ENCODE results near the gene PSPN.
"Not testable (repeated sequence)": the region's sequence is repeated elsewhere in the genome, so short reads cannot be mapped to it uniquely, and the experiment has no call there.

PSPN gene

DNA sequence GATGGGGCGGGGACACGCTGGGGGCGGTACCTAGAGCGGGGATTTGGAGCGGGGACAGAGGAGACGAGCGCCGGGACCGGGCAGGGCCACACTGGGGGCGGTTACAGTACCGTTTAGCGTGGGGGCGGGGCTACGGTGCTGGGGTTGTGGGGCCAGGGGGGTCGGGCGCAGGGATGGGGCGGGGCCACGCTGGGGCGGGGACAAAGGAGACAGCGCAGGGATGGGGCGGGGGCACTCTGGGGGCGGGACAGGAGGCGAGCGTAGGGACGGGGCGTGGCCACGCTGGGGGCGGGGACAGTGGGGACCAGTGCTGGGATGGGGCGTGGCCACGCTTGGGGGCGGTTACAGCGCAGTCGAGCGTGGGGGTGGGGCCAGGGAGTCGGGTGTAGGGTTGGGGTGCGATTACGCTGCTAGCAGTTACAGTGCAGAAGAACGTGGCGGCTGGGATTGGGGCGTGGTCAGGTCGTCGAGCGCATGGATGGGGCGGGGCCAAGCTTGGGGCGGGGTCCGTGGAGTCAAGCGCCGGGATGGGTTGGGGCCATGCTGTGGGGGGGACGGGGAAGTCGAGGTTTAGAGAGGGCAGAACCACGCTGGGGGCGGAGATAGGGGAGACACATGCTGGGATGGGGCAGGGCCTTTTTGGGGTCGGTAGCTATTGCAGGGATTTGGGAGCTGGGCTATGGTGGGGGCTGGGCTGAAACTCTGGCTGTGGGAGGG lies 2.5 kb downstream of the PSPN start:
- peak overlapping the region; percentile 100 for H3K27ac ChIP-seq
- H3K9me3 ChIP-seq: no peaks in the 10 kb centered on the region
- TF ChIP-seq, protein P1, sequence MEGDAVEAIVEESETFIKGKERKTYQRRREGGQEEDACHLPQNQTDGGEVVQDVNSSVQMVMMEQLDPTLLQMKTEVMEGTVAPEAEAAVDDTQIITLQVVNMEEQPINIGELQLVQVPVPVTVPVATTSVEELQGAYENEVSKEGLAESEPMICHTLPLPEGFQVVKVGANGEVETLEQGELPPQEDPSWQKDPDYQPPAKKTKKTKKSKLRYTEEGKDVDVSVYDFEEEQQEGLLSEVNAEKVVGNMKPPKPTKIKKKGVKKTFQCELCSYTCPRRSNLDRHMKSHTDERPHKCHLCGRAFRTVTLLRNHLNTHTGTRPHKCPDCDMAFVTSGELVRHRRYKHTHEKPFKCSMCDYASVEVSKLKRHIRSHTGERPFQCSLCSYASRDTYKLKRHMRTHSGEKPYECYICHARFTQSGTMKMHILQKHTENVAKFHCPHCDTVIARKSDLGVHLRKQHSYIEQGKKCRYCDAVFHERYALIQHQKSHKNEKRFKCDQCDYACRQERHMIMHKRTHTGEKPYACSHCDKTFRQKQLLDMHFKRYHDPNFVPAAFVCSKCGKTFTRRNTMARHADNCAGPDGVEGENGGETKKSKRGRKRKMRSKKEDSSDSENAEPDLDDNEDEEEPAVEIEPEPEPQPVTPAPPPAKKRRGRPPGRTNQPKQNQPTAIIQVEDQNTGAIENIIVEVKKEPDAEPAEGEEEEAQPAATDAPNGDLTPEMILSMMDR (IDR thresholded peaks at IDR 0.05): no peak
- H3K4me3 ChIP-seq (ENCODE audit: low read depth in 1 of 2, low read length in 1 of 2): peak overlapping the region; percentile 94 to 100
- no peaks in the 10 kb centered on the region for H3K27me3 ChIP-seq
- H3K36me3 ChIP-seq: peaks cover 10% of the 10 kb centered on the region
- peaks cover 12 to 25% of the 10 kb centered on the region in 2 experiments for H3K4me1 ChIP-seq (ENCODE audit: control insufficient read depth in 1 of 2, insufficient read depth in 1 of 2, low read depth in 1 of 2, low read length in 1 of 2)

- H3K27ac ChIP-seq: peak within 1 kb of the TSS; percentile 100
- TF ChIP-seq, protein P1 (IDR thresholded peaks at IDR 0.05): no peak
Measured at GRCh38 chr19:6372594-6373095, 3.1 kb downstream of the PSPN start, which contains the start of gene ALKBH7. Gene ALKBH7 (plus strand): TSS chr19:6372794. CDS start chr19:6372821, 27 bp downstream.

GRCh38 chr19:6364353-6364752 lies 11.4 kb downstream of the PSPN start:
- TF ChIP-seq, protein P1 (IDR thresholded peaks at IDR 0.05): no peak
- Histone ChIP-seq H3K4me3 (ENCODE audit: low read depth in 1 of 2, low read length in 1 of 2) (no peak overlapping the region), H3K4me1 (ENCODE audit: control insufficient read depth in 1 of 2, insufficient read depth in 1 of 2, low read depth in 1 of 2, low read length in 1 of 2) (peaks cover 19 to 33% of the 10 kb centered on the region in 2 experiments), H3K27ac (no peak overlapping the region), H3K27me3 (no peaks in the 10 kb centered on the region), H3K9me3 (no peaks in the 10 kb centered on the region), H3K36me3 (peaks cover 19% of the 10 kb centered on the region)

More at GRCh38 chr19:6372594-6373095, 3.1 kb downstream of the PSPN start, which contains the start of gene ALKBH7:
- Histone ChIP-seq H3K27me3 (no peaks in the 10 kb centered on the region), H3K9me3 (no peaks in the 10 kb centered on the region), H3K36me3 (peaks cover 10% of the 10 kb centered on the region), H3K4me1 (ENCODE audit: control insufficient read depth in 1 of 2, insufficient read depth in 1 of 2, low read depth in 1 of 2, low read length in 1 of 2) (peaks cover 12 to 25% of the 10 kb centered on the region in 2 experiments), H3K4me3 (ENCODE audit: low read depth in 1 of 2, low read length in 1 of 2) (peak within 1 kb of the TSS; percentile 94 to 100)

- H3K36me3 ChIP-seq: peaks cover 9% of the 10 kb centered on the region
- no peaks in the 10 kb centered on the region for H3K9me3 ChIP-seq
- no peaks in the 10 kb centered on the region for H3K27me3 ChIP-seq
- H3K4me3 ChIP-seq (ENCODE audit: low read depth in 1 of 2, low read length in 1 of 2): peak overlapping the region; percentile 80 to 99
- TF ChIP-seq, protein P1 (IDR thresholded peaks at IDR 0.05): no peak
- peaks cover 19 to 25% of the 10 kb centered on the region in 2 experiments for H3K4me1 ChIP-seq (ENCODE audit: control insufficient read depth in 1 of 2, insufficient read depth in 1 of 2, low read depth in 1 of 2, low read length in 1 of 2)
- H3K27ac ChIP-seq: peak overlapping the region; percentile 31
Measured at GRCh38 chr19:6362351-6362801, 13.4 kb downstream of the PSPN start.

DNA sequence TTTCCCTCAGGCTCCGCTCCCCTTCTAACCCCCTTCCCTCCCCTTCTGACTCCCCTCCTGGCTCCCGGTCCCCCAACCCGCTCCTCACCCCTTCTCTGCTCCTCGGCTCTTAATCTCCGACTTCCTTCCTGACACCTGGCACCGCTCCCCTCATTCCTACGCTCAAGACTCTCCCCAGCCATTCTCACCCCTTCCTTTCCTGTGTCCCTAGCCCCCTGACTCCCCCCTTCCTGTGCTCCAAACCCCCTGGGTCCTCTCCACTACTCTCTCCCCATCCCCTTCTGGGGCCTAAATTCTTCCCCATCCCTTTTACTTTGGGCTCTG lies 13.7 kb downstream of the PSPN start:
- TF ChIP-seq, protein P1 (IDR thresholded peaks at IDR 0.05): no peak

GRCh38 chr19:6360857-6361216 lies 14.9 kb downstream of the PSPN start:
- peak overlapping the region; percentile 80 to 99 for H3K4me3 ChIP-seq (ENCODE audit: low read depth in 1 of 2, low read length in 1 of 2)
- not testable (repeated sequence) for H3K36me3 ChIP-seq, H3K27me3 ChIP-seq, H3K9me3 ChIP-seq
- peaks cover 19 to 22% of the 10 kb centered on the region in 2 experiments for H3K4me1 ChIP-seq (ENCODE audit: control insufficient read depth in 1 of 2, insufficient read depth in 1 of 2, low read depth in 1 of 2, low read length in 1 of 2)
- H3K27ac ChIP-seq: peak overlapping the region; percentile 70

More for the DNA sequence above, 13.7 kb downstream of the PSPN start:
- Histone ChIP-seq H3K27ac (peak overlapping the region; percentile 70), H3K9me3 (no peaks in the 10 kb centered on the region), H3K4me1 (ENCODE audit: control insufficient read depth in 1 of 2, insufficient read depth in 1 of 2, low read depth in 1 of 2, low read length in 1 of 2) (peaks cover 19 to 25% of the 10 kb centered on the region in 2 experiments), H3K27me3 (no peaks in the 10 kb centered on the region), H3K4me3 (ENCODE audit: low read depth in 1 of 2, low read length in 1 of 2) (peak overlapping the region; percentile 80 to 99), H3K36me3 (peaks cover 9% of the 10 kb centered on the region)

GRCh38 chr19:6360445-6360844 lies 15.3 kb downstream of the PSPN start:
- not testable (repeated sequence) for H3K27me3 ChIP-seq; H3K27ac ChIP-seq; H3K4me3 ChIP-seq (ENCODE audit: low read depth in 1 of 2, low read length in 1 of 2); H3K36me3 ChIP-seq; H3K9me3 ChIP-seq
- H3K4me1 ChIP-seq (ENCODE audit: control insufficient read depth in 1 of 2, insufficient read depth in 1 of 2, low read depth in 1 of 2, low read length in 1 of 2): peaks cover 19% of the 10 kb centered on the region in 2 experiments

Data from neutrophil (primary cell).